Activated naive CD4-positive, alpha-beta T cell treated with anti-CD3 and anti-CD28 coated beads, Interleukin-2, amount 50 U/mL, for 24 hours (primary cell): ENCODE measurements around the gene PRM1.
A peak's percentile ranks its signal among the peaks of the same experiment; 100 is the strongest.

Experiments used
- H3K27ac Mint-ChIP-seq: one replicate; pipeline ENCODE4 v1.8.0; 2021; ENCODE audit warnings: mild to moderate bottlenecking, mixed read lengths
- H3K27me3 Mint-ChIP-seq: one replicate; pipeline ENCODE4 v1.8.0; 2021; ENCODE audit warnings: mixed read lengths
- H3K36me3 Mint-ChIP-seq: one replicate; pipeline ENCODE4 v1.8.0; 2021; ENCODE audit warnings: mixed read lengths
- H3K4me1 Mint-ChIP-seq: one replicate; pipeline ENCODE4 v1.8.0; 2021; ENCODE audit warnings: mixed read lengths
- H3K4me3 Mint-ChIP-seq: one replicate; pipeline ENCODE4 v1.8.0; 2021; ENCODE audit warnings: mild to moderate bottlenecking, mixed read lengths
- H3K9me3 Mint-ChIP-seq: one replicate; pipeline ENCODE4 v1.8.0; 2021; ENCODE audit warnings: mixed read lengths

Gene PRM1

DNA sequence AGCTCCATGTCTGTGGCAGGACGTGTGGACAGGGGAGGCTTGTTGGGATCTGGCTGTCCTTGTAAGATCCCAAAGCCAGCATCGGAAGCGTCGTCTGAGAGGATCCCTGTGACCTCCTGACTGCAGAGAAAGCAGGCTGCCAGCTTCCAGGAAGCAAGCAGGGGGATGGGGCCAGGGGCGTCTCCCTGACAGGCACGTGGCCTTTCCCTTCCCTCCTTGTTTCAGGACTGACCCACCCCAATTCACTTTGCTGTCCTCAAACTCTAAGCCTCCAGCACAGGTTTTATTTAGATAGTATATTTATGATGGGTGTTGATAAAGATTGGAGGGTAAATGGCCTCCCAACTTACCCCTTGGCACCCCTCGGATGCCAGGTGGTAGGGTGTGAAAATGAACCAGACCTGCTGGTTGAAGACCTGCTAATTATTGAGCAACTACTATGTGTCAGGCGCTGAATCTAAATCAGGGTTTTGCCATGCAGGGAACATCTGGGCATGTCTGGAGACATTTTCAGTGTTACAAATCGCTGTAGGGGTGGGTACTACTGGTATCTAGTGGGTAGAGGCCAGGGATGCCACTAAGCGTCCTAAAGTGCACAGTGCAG, 49.7 kb downstream of the PRM1 start:
- peak overlapping the region; percentile 98 for H3K27ac Mint-ChIP-seq
- H3K27me3 Mint-ChIP-seq = no peaks in the 10 kb centered on the region
- H3K36me3 Mint-ChIP-seq = no peaks in the 10 kb centered on the region
- H3K4me3 Mint-ChIP-seq = no peak overlapping the region
- no peaks in the 10 kb centered on the region for H3K9me3 Mint-ChIP-seq
- peaks cover 71% of the 10 kb centered on the region for H3K4me1 Mint-ChIP-seq
